BLaER1 (cell line): ENCODE measurements around the gene DFFB.

ENCODE experiments used
- H3K27ac ChIP-seq: shearing (Covaris generic); formaldehyde crosslinking; 2 replicates; pipeline ENCODE4 v1.8.1; 2022
- H3K27me3 ChIP-seq: shearing (Covaris generic); formaldehyde crosslinking; 2 replicates; pipeline ENCODE4 v1.8.1; 2022
- H3K36me3 ChIP-seq: shearing (Covaris generic); formaldehyde crosslinking; 2 replicates; pipeline ENCODE4 v1.8.1; 2022
- H3K4me1 ChIP-seq: shearing (Covaris generic); formaldehyde crosslinking; 2 replicates; pipeline ENCODE4 v1.8.1; 2022
- H3K4me2 ChIP-seq: shearing (Covaris generic); formaldehyde crosslinking; 2 replicates; pipeline ENCODE4 v1.8.1; 2022
- H3K4me3 ChIP-seq: shearing (Covaris generic); formaldehyde crosslinking; 2 replicates; pipeline ENCODE4 v1.8.1; 2022
- H3K9ac ChIP-seq: shearing (Covaris generic); formaldehyde crosslinking; 2 replicates; pipeline ENCODE4 v1.8.1; 2022
- H3K9me3 ChIP-seq: shearing (Covaris generic); formaldehyde crosslinking; 2 replicates; pipeline ENCODE4 v1.8.1; 2022
- H4K20me1 ChIP-seq: shearing (Covaris generic); formaldehyde crosslinking; 2 replicates; pipeline ENCODE4 v1.8.1; 2022
- Cebpa-rat ChIP-seq: shearing (Covaris generic); IDR thresholded peaks from 2 replicates; pipeline ENCODE4 v1.8.1; 2022

Gene DFFB

GRCh38 chr1:3918966-3919611 lies 61.8 kb downstream of the DFFB start:
- peaks cover 16% of the 10 kb centered on the region; the same call in 1 of the 2 replicates for H3K9me3 ChIP-seq
- H3K4me2 ChIP-seq, result no peak overlapping the region
- no peaks in the 10 kb centered on the region for H3K36me3 ChIP-seq
- H3K9ac ChIP-seq, result no peak overlapping the region
- H3K4me1 ChIP-seq, result 0 out of 2 replicates have a peak, but pooled peaks cover 3% of the 10 kb centered on the region
- no peaks in the 10 kb centered on the region for H4K20me1 ChIP-seq
- H3K27me3 ChIP-seq, result no peaks in the 10 kb centered on the region
- H3K27ac ChIP-seq, result no peak overlapping the region
- no peak for TF ChIP-seq Cebpa-rat
- no peak overlapping the region for H3K4me3 ChIP-seq

GRCh38 chr1:3919706-3920105 lies 62.4 kb downstream of the DFFB start:
- Histone ChIP-seq H3K27ac (no peak overlapping the region), H3K27me3 (no peaks in the 10 kb centered on the region), H3K4me1 (0 out of 2 replicates have a peak, but pooled peaks cover 3% of the 10 kb centered on the region), H3K9ac (no peak overlapping the region), H3K4me2 (no peak overlapping the region), H3K36me3 (no peaks in the 10 kb centered on the region), H3K9me3 (peaks cover 16% of the 10 kb centered on the region; the same call in 1 of the 2 replicates), H4K20me1 (no peaks in the 10 kb centered on the region), H3K4me3 (no peak overlapping the region)
- TF ChIP-seq Cebpa-rat, result no peak

GRCh38 chr1:3921765-3922164 lies 64.5 kb downstream of the DFFB start:
- no peaks in the 10 kb centered on the region for H3K36me3 ChIP-seq
- H3K27ac ChIP-seq, result no peak overlapping the region
- H3K4me3 ChIP-seq, result no peak overlapping the region
- no peak for TF ChIP-seq Cebpa-rat
- H3K4me2 ChIP-seq, result no peak overlapping the region
- H3K27me3 ChIP-seq, result no peaks in the 10 kb centered on the region
- H3K4me1 ChIP-seq, result 0 out of 2 replicates have a peak, but pooled peaks cover 3% of the 10 kb centered on the region
- no peak overlapping the region for H3K9ac ChIP-seq
- H4K20me1 ChIP-seq, result no peaks in the 10 kb centered on the region
- H3K9me3 ChIP-seq, result peaks cover 16% of the 10 kb centered on the region; the same call in 1 of the 2 replicates

GRCh38 chr1:3922201-3922725 lies 65.0 kb downstream of the DFFB start:
- no peak overlapping the region for H3K9ac ChIP-seq
- H3K36me3 ChIP-seq, result no peaks in the 10 kb centered on the region
- no peak overlapping the region for H3K4me2 ChIP-seq
- no peaks in the 10 kb centered on the region for H4K20me1 ChIP-seq
- H3K4me3 ChIP-seq, result no peak overlapping the region
- no peak overlapping the region for H3K27ac ChIP-seq
- peaks cover 16% of the 10 kb centered on the region; the same call in 1 of the 2 replicates for H3K9me3 ChIP-seq
- 0 out of 2 replicates have a peak, but pooled peaks cover 3% of the 10 kb centered on the region for H3K4me1 ChIP-seq
- no peak for TF ChIP-seq Cebpa-rat
- no peaks in the 10 kb centered on the region for H3K27me3 ChIP-seq

GRCh38 chr1:3922851-3923250 lies 65.6 kb downstream of the DFFB start:
- Histone ChIP-seq H3K27me3 (no peaks in the 10 kb centered on the region), H4K20me1 (no peaks in the 10 kb centered on the region), H3K4me3 (no peak overlapping the region), H3K27ac (no peak overlapping the region), H3K4me1 (0 out of 2 replicates have a peak, but pooled peaks cover 3% of the 10 kb centered on the region), H3K4me2 (no peak overlapping the region), H3K9ac (no peak overlapping the region), H3K9me3 (peaks cover 14% of the 10 kb centered on the region; the same call in 1 of the 2 replicates), H3K36me3 (no peaks in the 10 kb centered on the region)
- TF ChIP-seq Cebpa-rat, result no peak

GRCh38 chr1:3923378-3924185 lies 66.3 kb downstream of the DFFB start:
- Histone ChIP-seq H3K4me1 (peaks cover 3% of the 10 kb centered on the region; the same call in 1 of the 2 replicates), H3K9me3 (peaks cover 8% of the 10 kb centered on the region; the same call in 1 of the 2 replicates), H3K27me3 (no peaks in the 10 kb centered on the region), H3K27ac (no peak overlapping the region), H4K20me1 (no peaks in the 10 kb centered on the region), H3K9ac (no peak overlapping the region), H3K36me3 (no peaks in the 10 kb centered on the region), H3K4me2 (no peak overlapping the region), H3K4me3 (no peak overlapping the region)
- no peak for TF ChIP-seq Cebpa-rat

GRCh38 chr1:3924186-3924824 lies 67.0 kb downstream of the DFFB start:
- Histone ChIP-seq H3K4me2 (no peak overlapping the region), H3K4me3 (no peak overlapping the region), H3K27ac (no peak overlapping the region), H4K20me1 (no peaks in the 10 kb centered on the region), H3K9ac (no peak overlapping the region), H3K36me3 (no peaks in the 10 kb centered on the region), H3K9me3 (0 out of 2 replicates have a peak, but pooled peaks cover under 1% of the 10 kb centered on the region), H3K4me1 (peaks cover 3% of the 10 kb centered on the region; the same call in 1 of the 2 replicates), H3K27me3 (no peaks in the 10 kb centered on the region)
- TF ChIP-seq Cebpa-rat, result no peak

- Histone ChIP-seq H3K36me3 (no peaks in the 10 kb centered on the region), H4K20me1 (no peaks in the 10 kb centered on the region), H3K27me3 (no peaks in the 10 kb centered on the region), H3K9me3 (no peaks in the 10 kb centered on the region), H3K9ac (no peak overlapping the region), H3K27ac (no peak overlapping the region), H3K4me2 (no peak overlapping the region), H3K4me3 (no peak overlapping the region), H3K4me1 (peaks cover 3% of the 10 kb centered on the region; the same call in 1 of the 2 replicates)
- no peak for TF ChIP-seq Cebpa-rat
Observed at GRCh38 chr1:3924825-3925220, 67.5 kb downstream of the DFFB start.

- no peak overlapping the region for H3K27ac ChIP-seq
- H4K20me1 ChIP-seq, result no peaks in the 10 kb centered on the region
- no peak overlapping the region for H3K9ac ChIP-seq
- no peak overlapping the region for H3K4me3 ChIP-seq
- H3K36me3 ChIP-seq, result no peaks in the 10 kb centered on the region
- H3K27me3 ChIP-seq, result no peaks in the 10 kb centered on the region
- peaks cover 3% of the 10 kb centered on the region; the same call in 1 of the 2 replicates for H3K4me1 ChIP-seq
- no peak for TF ChIP-seq Cebpa-rat
- H3K4me2 ChIP-seq, result no peak overlapping the region
- H3K9me3 ChIP-seq, result no peaks in the 10 kb centered on the region
Observed at GRCh38 chr1:3925256-3925655, 68.0 kb downstream of the DFFB start.
